Measurements from ENCODE around the gene DYRK3.

DYRK3 gene

GRCh38 chr1:206628916-206629315 lies 6.4 kb upstream of the DYRK3 start:
- in situ Hi-C loops (cut with MboI; ENCODE audit: low sequenced_read_pairs), result loop anchor here (25.0 kb wide), 1 partner anchor 283 kb away; the partner anchor contains the start of gene FCMR

- in situ Hi-C loops (cut with MboI; ENCODE audit: low sequenced_read_pairs), result loop anchor here (25.0 kb wide), 1 partner anchor 281 kb away; the partner anchor contains the start of gene FCMR
These were observed 4.2 kb upstream of the DYRK3 start for GRCh38 chr1:206631085-206631509.

GRCh38 chr1:206633708-206634121 lies 1.6 kb upstream of the DYRK3 start:
- in situ Hi-C loops (cut with MboI; ENCODE audit: low sequenced_read_pairs), result loop anchor here (25.0 kb wide), 1 partner anchor 279 kb away; the partner anchor contains the start of gene FCMR

- in situ Hi-C loops (cut with MboI; ENCODE audit: low sequenced_read_pairs), result loop anchor here (25.0 kb wide), 1 partner anchor 278 kb away; the partner anchor contains the start of gene FCMR
These were observed 814 bp upstream of the DYRK3 start for GRCh38 chr1:206634365-206635079.

- in situ Hi-C loops (cut with MboI; ENCODE audit: low sequenced_read_pairs), result loop anchor here (25.0 kb wide), 1 partner anchor 276 kb away; the partner anchor contains the start of gene FCMR
These were observed 626 bp downstream of the DYRK3 start for GRCh38 chr1:206635978-206636345.

GRCh38 chr1:206636671-206637070 lies 1.3 kb downstream of the DYRK3 start:
- in situ Hi-C loops (cut with MboI; ENCODE audit: low sequenced_read_pairs), result loop anchor here (25.0 kb wide), 1 partner anchor 276 kb away; the partner anchor contains the start of gene FCMR

GRCh38 chr1:206637605-206638004 lies 2.3 kb downstream of the DYRK3 start:
- in situ Hi-C loops (cut with MboI; ENCODE audit: low sequenced_read_pairs), result loop anchor here (25.0 kb wide), 1 partner anchor 275 kb away; the partner anchor contains the start of gene FCMR

GRCh38 chr1:206642074-206642473 lies 6.7 kb downstream of the DYRK3 start:
- in situ Hi-C loops (cut with MboI; ENCODE audit: low sequenced_read_pairs), result loop anchor here (25.0 kb wide), 1 partner anchor 270 kb away; the partner anchor contains the start of gene FCMR

GRCh38 chr1:206643118-206643698 lies 7.9 kb downstream of the DYRK3 start:
- in situ Hi-C loops (cut with MboI; ENCODE audit: low sequenced_read_pairs), result loop anchor here (25.0 kb wide), 1 partner anchor 269 kb away; the partner anchor contains the start of gene FCMR

GRCh38 chr1:206646504-206646903 lies 11.2 kb downstream of the DYRK3 start:
- in situ Hi-C loops (cut with MboI; ENCODE audit: low sequenced_read_pairs), result loop anchor here (25.0 kb wide), 1 partner anchor 266 kb away; the partner anchor contains the start of gene FCMR

- in situ Hi-C loops (cut with MboI; ENCODE audit: low sequenced_read_pairs), result loop anchor here (25.0 kb wide), 1 partner anchor 265 kb away; the partner anchor contains the start of gene FCMR
These were observed 11.9 kb downstream of the DYRK3 start for GRCh38 chr1:206647224-206647623.

- in situ Hi-C loops (cut with MboI; ENCODE audit: low sequenced_read_pairs), result loop anchor here (25.0 kb wide), 1 partner anchor 263 kb away; the partner anchor contains the start of gene FCMR
These were observed 14.1 kb downstream of the DYRK3 start for GRCh38 chr1:206649261-206649921.

GRCh38 chr1:206651014-206651413 lies 15.7 kb downstream of the DYRK3 start:
- in situ Hi-C loops (cut with MboI; ENCODE audit: low sequenced_read_pairs), result no loop called here

GRCh38 chr1:206651958-206652890 lies 16.9 kb downstream of the DYRK3 start:
- in situ Hi-C loops (cut with MboI; ENCODE audit: low sequenced_read_pairs), result no loop called here

- in situ Hi-C loops (cut with MboI; ENCODE audit: low sequenced_read_pairs), result no loop called here
These were observed 18.6 kb downstream of the DYRK3 start for GRCh38 chr1:206653715-206654459.

- in situ Hi-C loops (cut with MboI; ENCODE audit: low sequenced_read_pairs), result no loop called here
These were observed 19.5 kb downstream of the DYRK3 start for GRCh38 chr1:206654828-206655227.

GRCh38 chr1:206655471-206655882 lies 20.1 kb downstream of the DYRK3 start:
- in situ Hi-C loops (cut with MboI; ENCODE audit: low sequenced_read_pairs), result no loop called here

GRCh38 chr1:206656936-206657335 lies 21.6 kb downstream of the DYRK3 start:
- in situ Hi-C loops (cut with MboI; ENCODE audit: low sequenced_read_pairs), result no loop called here

- in situ Hi-C loops (cut with MboI; ENCODE audit: low sequenced_read_pairs), result no loop called here
These were observed 22.4 kb downstream of the DYRK3 start for GRCh38 chr1:206657751-206658150.

Data from HL-60/S4 treated with retinoic acid at 250 ng/mL for 4 days and 3 days (cell line).